Measurements from ENCODE around the gene ARMC9.

Gene ARMC9

DNA sequence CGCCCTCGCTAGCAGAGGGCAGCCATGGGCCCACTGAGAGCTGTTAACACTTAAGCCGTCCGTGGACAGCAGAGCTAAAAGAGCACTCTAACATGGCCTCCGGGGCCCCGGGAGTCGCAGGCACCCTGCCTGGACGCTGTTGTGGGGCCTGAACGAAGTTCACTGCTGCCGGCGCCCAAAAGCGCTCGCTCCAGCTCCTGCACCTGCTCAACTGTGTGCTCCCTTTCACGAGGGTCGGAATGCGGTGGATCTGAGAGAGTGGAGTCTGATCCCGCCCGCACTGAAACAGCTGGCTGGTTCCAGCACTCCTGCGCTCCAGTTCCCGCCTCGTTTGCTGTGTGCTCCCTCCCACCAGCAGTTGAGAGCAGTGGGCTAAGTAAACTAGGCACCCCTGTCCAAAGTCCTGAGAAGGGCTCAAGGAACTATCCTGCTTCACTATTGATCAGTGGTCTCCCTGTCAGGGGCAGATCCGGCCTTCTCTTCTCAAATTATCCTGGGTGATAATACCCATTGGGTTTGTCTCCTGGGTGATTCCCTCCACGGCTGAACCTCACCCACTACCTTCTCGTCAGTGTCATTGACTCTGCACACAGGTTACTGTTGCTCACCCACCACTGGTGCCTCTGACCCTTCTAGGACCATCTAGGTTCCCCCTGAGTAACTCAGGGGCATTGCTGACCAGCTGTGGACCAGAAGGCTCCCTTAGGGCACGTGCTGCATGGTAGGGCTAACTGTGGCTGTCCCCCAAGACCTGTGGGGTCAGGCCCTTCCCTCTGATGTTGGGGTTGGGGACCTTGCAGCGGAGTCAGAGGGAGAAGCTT lies 220.6 kb downstream of the ARMC9 start:
- H3K4me3 ChIP-seq (ENCODE audit: low read depth, low read length) = no peak overlapping the region
- no peak for DNase-seq (ENCODE audit: low read depth)

DNA sequence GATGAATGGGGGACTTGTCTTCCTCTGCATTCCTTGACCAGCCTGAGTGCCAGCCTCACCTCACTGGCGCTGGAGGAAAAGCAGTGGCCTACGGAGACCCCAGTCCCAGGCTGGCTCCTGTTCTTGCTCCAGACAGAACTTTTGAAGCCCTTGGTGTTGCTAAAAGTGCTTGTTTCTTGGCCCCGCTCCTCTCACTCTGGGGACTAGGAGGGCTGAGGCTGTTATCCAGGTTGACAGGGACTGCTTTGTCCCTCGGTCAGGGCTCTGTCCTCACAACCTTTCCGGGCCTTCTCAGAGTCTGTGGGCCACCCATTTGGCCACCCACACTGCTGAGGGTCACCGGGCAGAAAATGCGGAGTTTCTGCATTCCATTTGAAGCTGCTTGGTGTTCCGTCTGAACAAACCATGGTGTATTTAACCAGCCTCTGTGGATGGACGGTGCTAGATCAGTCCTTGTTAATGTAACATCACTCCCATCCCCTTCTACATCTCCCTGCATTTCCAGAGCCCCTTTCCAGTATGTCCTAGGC lies 222.7 kb downstream of the ARMC9 start:
- no peak overlapping the region for H3K4me3 ChIP-seq (ENCODE audit: low read depth, low read length)
- DNase-seq (ENCODE audit: low read depth) = no peak

DNA sequence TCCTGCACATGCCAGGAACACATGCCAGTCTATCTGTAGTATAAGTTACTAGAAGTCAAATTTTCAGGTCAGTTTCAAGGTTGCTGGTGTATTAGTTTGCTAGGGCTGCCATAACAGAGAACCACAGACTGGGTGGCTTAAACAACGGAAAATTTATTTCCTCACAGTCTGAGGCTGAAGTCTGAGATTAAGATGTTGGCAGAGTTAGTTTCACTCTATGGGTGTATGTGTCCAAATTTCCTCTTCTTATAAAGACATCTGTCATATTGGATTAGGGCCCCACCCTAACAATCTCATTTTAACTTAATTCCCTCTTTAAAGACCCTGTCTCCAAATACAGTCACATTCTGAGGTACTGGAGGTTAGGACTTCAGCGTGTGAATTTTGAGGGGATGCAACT lies 223.6 kb downstream of the ARMC9 start:
- no peak overlapping the region for H3K4me3 ChIP-seq (ENCODE audit: low read depth, low read length)

DNA sequence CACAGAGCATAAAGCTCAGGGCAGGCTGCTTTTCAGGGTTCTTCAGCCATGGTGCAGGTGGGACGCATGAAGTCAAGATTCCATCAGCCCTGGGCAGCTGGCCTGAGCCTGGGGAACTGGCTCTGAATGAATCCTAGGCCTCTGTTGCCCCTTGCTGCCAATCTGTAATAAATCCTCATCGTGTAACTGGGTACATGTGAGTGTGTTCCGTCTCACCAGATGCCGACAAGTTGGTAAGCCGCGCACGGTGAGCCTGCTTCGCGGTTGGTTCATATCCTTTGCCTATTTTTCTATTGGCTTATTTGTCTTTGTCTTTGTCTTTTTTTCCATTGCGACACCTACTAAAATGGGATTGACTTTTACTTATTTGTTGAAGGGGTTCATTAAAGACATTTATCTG lies 224.7 kb downstream of the ARMC9 start:
- no peak overlapping the region for H3K4me3 ChIP-seq (ENCODE audit: low read depth, low read length)
- DNase-seq (ENCODE audit: low read depth) = no peak

More for the DNA sequence above, 223.6 kb downstream of the ARMC9 start:
- no peak for DNase-seq (ENCODE audit: low read depth)

All from skeletal muscle cell (primary cell).